ENCODE data around the gene GRM8. TPM values are rescaled to one million over a fixed set of nuclear protein-coding genes. Genes with fewer than 3 reads are reported as not detected.

The GRM8 gene
- polyA plus RNA-seq, 1 donor from 2014 or later = not detected

GRCh38 chr7:127137146-127137545 lies 115.6 kb downstream of the GRM8 start:
- peaks cover 1% of the 10 kb centered on the region for H3K27me3 Mint-ChIP-seq
- no peaks in the 10 kb centered on the region for H3K9me3 Mint-ChIP-seq
- no peak overlapping the region for H3K27ac Mint-ChIP-seq
- no peaks in the 10 kb centered on the region for H3K4me1 Mint-ChIP-seq
- H3K36me3 Mint-ChIP-seq = no peaks in the 10 kb centered on the region
- H3K4me3 Mint-ChIP-seq = no peak overlapping the region

GRCh38 chr7:127135871-127136485 lies 116.8 kb downstream of the GRM8 start:
- Mint-ChIP-seq H3K9me3 (no peaks in the 10 kb centered on the region), H3K27ac (no peak overlapping the region), H3K4me3 (no peak overlapping the region), H3K4me1 (no peaks in the 10 kb centered on the region), H3K27me3 (peaks cover 1% of the 10 kb centered on the region), H3K36me3 (no peaks in the 10 kb centered on the region)

GRCh38 chr7:127123220-127123619 lies 129.5 kb downstream of the GRM8 start:
- peaks cover 0 to 3% (median 0%) of the 10 kb centered on the region in 3 donors for H3K4me1 Mint-ChIP-seq
- H3K27me3 Mint-ChIP-seq = peaks cover 5% of the 10 kb centered on the region
- H3K4me3 Mint-ChIP-seq = no peak overlapping the region
- peaks cover 0 to 2% (median 0%) of the 10 kb centered on the region in 3 donors for H3K9me3 Mint-ChIP-seq
- H3K36me3 Mint-ChIP-seq = no peaks in the 10 kb centered on the region
- no peak overlapping the region for H3K27ac Mint-ChIP-seq

- no peak overlapping the region for H3K4me3 Mint-ChIP-seq
- no peaks in the 10 kb centered on the region for H3K36me3 Mint-ChIP-seq
- H3K9me3 Mint-ChIP-seq = peaks cover 0 to 1% (median 0%) of the 10 kb centered on the region in 3 donors
- H3K27me3 Mint-ChIP-seq = peaks cover 5% of the 10 kb centered on the region
- peaks cover 0 to 3% (median 0%) of the 10 kb centered on the region in 3 donors for H3K4me1 Mint-ChIP-seq
- H3K27ac Mint-ChIP-seq = no peak overlapping the region
Observed at GRCh38 chr7:127119517-127119916, 133.2 kb downstream of the GRM8 start.

- Mint-ChIP-seq H3K36me3 (peaks cover 2% of the 10 kb centered on the region), H3K9me3 (peaks cover 0 to 5% (median 5%) of the 10 kb centered on the region in 3 donors), H3K4me3 (no peak overlapping the region), H3K4me1 (no peaks in the 10 kb centered on the region), H3K27me3 (peaks cover 7% of the 10 kb centered on the region), H3K27ac (no peak overlapping the region)
Observed at GRCh38 chr7:127114742-127115265, 137.9 kb downstream of the GRM8 start.

GRCh38 chr7:127107601-127108007 lies 145.1 kb downstream of the GRM8 start:
- no peaks in the 10 kb centered on the region for H3K4me1 Mint-ChIP-seq
- peaks cover 3% of the 10 kb centered on the region for H3K27me3 Mint-ChIP-seq
- peaks cover 2% of the 10 kb centered on the region for H3K36me3 Mint-ChIP-seq
- peaks cover 0 to 9% (median 9%) of the 10 kb centered on the region in 3 donors for H3K9me3 Mint-ChIP-seq
- no peak overlapping the region for H3K4me3 Mint-ChIP-seq
- H3K27ac Mint-ChIP-seq = no peak overlapping the region

- Mint-ChIP-seq H3K27me3 (no peaks in the 10 kb centered on the region), H3K36me3 (no peaks in the 10 kb centered on the region), H3K27ac (no peak overlapping the region), H3K4me1 (no peaks in the 10 kb centered on the region), H3K4me3 (no peak overlapping the region), H3K9me3 (peaks cover 0 to 2% (median 0%) of the 10 kb centered on the region in 3 donors)
Observed at GRCh38 chr7:127093340-127093739, 159.4 kb downstream of the GRM8 start.

GRCh38 chr7:127091620-127092019 lies 161.1 kb downstream of the GRM8 start:
- Mint-ChIP-seq H3K36me3 (no peaks in the 10 kb centered on the region), H3K4me3 (no peak overlapping the region), H3K27me3 (no peaks in the 10 kb centered on the region), H3K9me3 (no peaks in the 10 kb centered on the region), H3K4me1 (no peaks in the 10 kb centered on the region), H3K27ac (no peak overlapping the region)

GRCh38 chr7:127089146-127089545 lies 163.6 kb downstream of the GRM8 start:
- Mint-ChIP-seq H3K27ac (no peak overlapping the region), H3K9me3 (peaks cover 0 to 2% (median 0%) of the 10 kb centered on the region in 3 donors), H3K4me3 (no peak overlapping the region), H3K27me3 (no peaks in the 10 kb centered on the region), H3K4me1 (no peaks in the 10 kb centered on the region), H3K36me3 (no peaks in the 10 kb centered on the region)

GRCh38 chr7:127081539-127081938 lies 171.2 kb downstream of the GRM8 start:
- Mint-ChIP-seq H3K27me3 (peaks cover 2% of the 10 kb centered on the region), H3K4me1 (peaks cover 0 to 2% (median 0%) of the 10 kb centered on the region in 3 donors), H3K4me3 (no peak overlapping the region), H3K9me3 (peaks cover 0 to 2% (median 0%) of the 10 kb centered on the region in 3 donors), H3K36me3 (no peaks in the 10 kb centered on the region), H3K27ac (no peak overlapping the region)

- H3K9me3 Mint-ChIP-seq = no peaks in the 10 kb centered on the region
- H3K27ac Mint-ChIP-seq = no peak overlapping the region
- peaks cover 0 to 2% (median 0%) of the 10 kb centered on the region in 3 donors for H3K4me1 Mint-ChIP-seq
- no peaks in the 10 kb centered on the region for H3K36me3 Mint-ChIP-seq
- H3K4me3 Mint-ChIP-seq = no peak overlapping the region
- H3K27me3 Mint-ChIP-seq = peaks cover 2% of the 10 kb centered on the region
Observed at GRCh38 chr7:127080576-127080975, 172.2 kb downstream of the GRM8 start.

- H3K4me3 Mint-ChIP-seq = no peak overlapping the region
- no peaks in the 10 kb centered on the region for H3K4me1 Mint-ChIP-seq
- H3K36me3 Mint-ChIP-seq = peaks cover 1% of the 10 kb centered on the region
- no peak overlapping the region for H3K27ac Mint-ChIP-seq
- peaks cover 2 to 13% (median 9%) of the 10 kb centered on the region in 3 donors for H3K9me3 Mint-ChIP-seq
- H3K27me3 Mint-ChIP-seq = no peaks in the 10 kb centered on the region
Observed at GRCh38 chr7:127066974-127067373, 185.8 kb downstream of the GRM8 start.

GRCh38 chr7:127059475-127059874 lies 193.3 kb downstream of the GRM8 start:
- Mint-ChIP-seq H3K4me1 (no peaks in the 10 kb centered on the region), H3K36me3 (peaks cover 1% of the 10 kb centered on the region), H3K27ac (no peak overlapping the region), H3K4me3 (no peak overlapping the region), H3K9me3 (peaks cover 2 to 10% (median 8%) of the 10 kb centered on the region in 3 donors), H3K27me3 (no peaks in the 10 kb centered on the region)

- Mint-ChIP-seq H3K27me3 (no peaks in the 10 kb centered on the region), H3K36me3 (no peaks in the 10 kb centered on the region), H3K27ac (no peak overlapping the region), H3K4me1 (no peaks in the 10 kb centered on the region), H3K9me3 (peaks cover 0 to 4% (median 0%) of the 10 kb centered on the region in 3 donors), H3K4me3 (no peak overlapping the region)
Observed at GRCh38 chr7:127057918-127058317, 194.8 kb downstream of the GRM8 start.

- Mint-ChIP-seq H3K9me3 (no peaks in the 10 kb centered on the region), H3K4me3 (no peak overlapping the region), H3K4me1 (no peaks in the 10 kb centered on the region), H3K27ac (no peak overlapping the region), H3K36me3 (no peaks in the 10 kb centered on the region), H3K27me3 (no peaks in the 10 kb centered on the region)
Observed at GRCh38 chr7:127056202-127056601, 196.5 kb downstream of the GRM8 start.

GRCh38 chr7:127047521-127047920 lies 205.2 kb downstream of the GRM8 start:
- Mint-ChIP-seq H3K27me3 (peaks cover 2% of the 10 kb centered on the region), H3K9me3 (peaks cover 0 to 1% (median 0%) of the 10 kb centered on the region in 3 donors), H3K4me3 (no peak overlapping the region), H3K4me1 (no peaks in the 10 kb centered on the region), H3K36me3 (no peaks in the 10 kb centered on the region), H3K27ac (no peak overlapping the region)

Data from IgD-negative memory B cell (primary cell).